Hepatocyte (in vitro differentiated cells): ENCODE results near the gene DKK2.

ENCODE experiments used
- CTCF ChIP-seq: fragments of 200-600 bp; sonication (generic); IDR thresholded peaks from 2 replicates; pipeline ENCODE4 v1.5.1; 2016; ENCODE audit warnings: antibody characterized with exemption, mild to moderate bottlenecking; ENCODE audit not compliant: poor library complexity
- EZH2phosphoT487 ChIP-seq: fragments of 200-600 bp; sonication (generic); IDR thresholded peaks from one replicate; pipeline ENCODE4 v1.6.1; 2018; ENCODE audit warnings: antibody characterized with exemption, mild to moderate bottlenecking, low read depth, moderate library complexity; ENCODE audit not compliant: unreplicated experiment, severe bottlenecking

GRCh38 chr4:106978046-106978774 is 57.9 kb downstream of the DKK2 start:
- TF ChIP-seq CTCF (no peak), EZH2phosphoT487 (no peak)
